Thyroid gland (tissue), 4 donors: ENCODE measurements around the gene SCIN. TPM values are rescaled to one million over a fixed set of nuclear protein-coding genes. Genes with fewer than 3 reads are reported as not detected.
A peak's percentile ranks its signal among the peaks of the same experiment; 100 is the strongest.
"Not testable (repeated sequence)": the region's sequence is repeated elsewhere in the genome, so short reads cannot be mapped to it uniquely, and the experiment has no call there.

Experiments
- DNase-seq, 2 donors: peaks; one replicate each; pipeline ENCODE4 v3.0.0-alpha.2; 2019
- H3K27ac ChIP-seq, 3 donors: fragments of 200-600 bp; sonication (generic); 1 replicate in 2 of 3; 2 replicates in 1 of 3; pipeline ENCODE4 v1.5.1; 2016 to 2019; ENCODE audit warnings: mild to moderate bottlenecking in 1 of 3, moderate library complexity in 1 of 3
- H3K27me3 ChIP-seq: fragments of 200-600 bp; sonication (generic); one replicate; pipeline ENCODE4 v1.5.1; 2019
- H3K36me3 ChIP-seq, 2 donors: fragments of 200-600 bp; sonication (generic); one replicate each; pipeline ENCODE4 v1.5.1; 2016 to 2019
- H3K4me1 ChIP-seq, 2 donors: fragments of 200-600 bp; sonication (generic); one replicate each; pipeline ENCODE4 v1.5.1; 2017 to 2019
- H3K4me3 ChIP-seq, 3 donors: fragments of 200-600 bp; sonication (generic); replicated peaks in 1 of 3; 1 replicate in 2 of 3; 2 replicates in 1 of 3; pipeline ENCODE4 v1.5.1; 2016; ENCODE audit warnings: mild to moderate bottlenecking in 1 of 3
- H3K9me3 ChIP-seq: fragments of 200-600 bp; sonication (generic); one replicate; pipeline ENCODE4 v1.5.1; 2017
- CTCF ChIP-seq, 6 experiments: fragments of 200-600 bp in 3 of 6; fragments of 450-650 bp in 3 of 6; sonication (generic) in 3 of 6; IDR thresholded peaks; one replicate each; pipeline ENCODE4 v1.5.1; 2016 to 2019; ENCODE audit warnings: antibody characterized with exemption in 6 of 6, mild to moderate bottlenecking in 2 of 6, inconsistent platforms in 1 of 6, moderate library complexity in 1 of 6
- POLR2A ChIP-seq, 2 donors: fragments of 450-650 bp; IDR thresholded peaks; one replicate each; pipeline ENCODE4 v1.6.1; 2017; ENCODE audit warnings: antibody characterized with exemption in 2 of 2, mild to moderate bottlenecking in 2 of 2, moderate library complexity in 1 of 2
- WGBS, 2 donors: methylation state at CpG; one replicate each; pipeline ENCODE4 v1.1.5; 2017; 5-methylcytosine and 5-hydroxymethylcytosine counted together
- intact Hi-C: fragments of 100-400 bp; cut with DNase I; formaldehyde crosslinking; loops from one replicate; pipeline ENCODE4 v1.15.1; 2023
- total RNA-seq, 4 donors: library from RNA; depleted of rRNA; stranded (reverse); fragments of >200 nt; gene quantifications; one replicate each; pipeline ENCODE4 v1.2.3, GENCODE V29; 2016

The SCIN gene
- total RNA-seq, 4 donors from 2014 or later, result 0.67 to 8.4 (median 3.5) TPM

- Histone ChIP-seq H3K9me3 (no peaks in the 10 kb centered on the region), H3K36me3 (no peaks in the 10 kb centered on the region), H3K4me1 (no peaks in the 10 kb centered on the region), H3K27ac (no peak overlapping the region), H3K27me3 (no peaks in the 10 kb centered on the region), H3K4me3 (no peak overlapping the region)
- 86 to 88% methylated on average over 5 to 6 of the region's 6 CpGs for WGBS, 2 donors
- DNase-seq, result no peak
- intact Hi-C loops, result no loop called here
- no peak for TF ChIP-seq CTCF (IDR thresholded peaks at IDR 0.05)
- TF ChIP-seq POLR2A (IDR thresholded peaks at IDR 0.05), result no peak
These were observed 15.6 kb upstream of the SCIN start for GRCh38 chr7:12554872-12555271.

GRCh38 chr7:12555695-12556094 is 14.8 kb upstream of the SCIN start:
- H3K4me1 ChIP-seq, H3K27ac ChIP-seq, H3K9me3 ChIP-seq, H3K27me3 ChIP-seq, H3K36me3 ChIP-seq, DNase-seq, intact Hi-C loops, H3K4me3 ChIP-seq: not testable (repeated sequence)
- WGBS, 2 donors, result 92% methylated on average over 6 of the region's 6 CpGs

- H3K4me3 ChIP-seq, H3K27ac ChIP-seq, H3K27me3 ChIP-seq, H3K9me3 ChIP-seq, H3K36me3 ChIP-seq, intact Hi-C loops, H3K4me1 ChIP-seq: not testable (repeated sequence)
- DNase-seq, result peak in 1 of 2 donors; percentile 9
- WGBS, 2 donors, result 93 to 97% methylated on average over 20 to 23 of the region's 60 CpGs
These were observed 14.3 kb upstream of the SCIN start for GRCh38 chr7:12556139-12556792.

GRCh38 chr7:12557282-12557681 is 13.2 kb upstream of the SCIN start:
- Histone ChIP-seq H3K4me1 (no peaks in the 10 kb centered on the region), H3K27ac (no peak overlapping the region), H3K4me3 (no peak overlapping the region), H3K27me3 (no peaks in the 10 kb centered on the region), H3K36me3 (no peaks in the 10 kb centered on the region), H3K9me3 (no peaks in the 10 kb centered on the region)
- TF ChIP-seq POLR2A (IDR thresholded peaks at IDR 0.05), result no peak
- no peak for TF ChIP-seq CTCF (IDR thresholded peaks at IDR 0.05)
- no peak for DNase-seq
- intact Hi-C loops, result no loop called here
- 59 to 75% methylated on average over 7 of the region's 7 CpGs for WGBS, 2 donors

- no peak overlapping the region for H3K27ac ChIP-seq
- H3K4me3 ChIP-seq, result no peak overlapping the region
- no peaks in the 10 kb centered on the region for H3K9me3 ChIP-seq
- no peaks in the 10 kb centered on the region for H3K27me3 ChIP-seq
- intact Hi-C loops, result no loop called here
- no peaks in the 10 kb centered on the region for H3K36me3 ChIP-seq
- WGBS, 2 donors, result 81 to 87% methylated on average over 4 of the region's 4 CpGs
- DNase-seq, result no peak
- TF ChIP-seq POLR2A (IDR thresholded peaks at IDR 0.05) (no peak), CTCF (IDR thresholded peaks at IDR 0.05) (no peak)
- peaks cover 6% of the 10 kb centered on the region in 2 donors for H3K4me1 ChIP-seq
These were observed 5.3 kb upstream of the SCIN start for GRCh38 chr7:12564996-12565764.

GRCh38 chr7:12565873-12566272 is 4.6 kb upstream of the SCIN start:
- 88 to 94% methylated on average over 2 of the region's 2 CpGs for WGBS, 2 donors
- no peak overlapping the region for H3K27ac ChIP-seq
- no peak for TF ChIP-seq CTCF (IDR thresholded peaks at IDR 0.05)
- TF ChIP-seq POLR2A (IDR thresholded peaks at IDR 0.05), result no peak
- peaks cover 8 to 13% of the 10 kb centered on the region in 2 donors for H3K4me1 ChIP-seq
- DNase-seq, result no peak
- no peaks in the 10 kb centered on the region for H3K27me3 ChIP-seq
- intact Hi-C loops, result no loop called here
- no peaks in the 10 kb centered on the region for H3K36me3 ChIP-seq
- no peak overlapping the region for H3K4me3 ChIP-seq
- no peaks in the 10 kb centered on the region for H3K9me3 ChIP-seq
